HL-60/S4 treated with phorbol 12-myristate 13-acetate at 8.2 ng/mL for 4 days and 3 days (cell line): ENCODE results near the gene RAB10.
"Not testable (repeated sequence)": the region's sequence is repeated elsewhere in the genome, so short reads cannot be mapped to it uniquely, and the experiment has no call there.

Experiments
- in situ Hi-C: fragments of 300-500 bp; cut with MboI; formaldehyde crosslinking; loops from 2 replicates; pipeline ENCODE4 v1.15.0; 2022; ENCODE audit warnings: low sequenced_read_pairs

The RAB10 gene

DNA sequence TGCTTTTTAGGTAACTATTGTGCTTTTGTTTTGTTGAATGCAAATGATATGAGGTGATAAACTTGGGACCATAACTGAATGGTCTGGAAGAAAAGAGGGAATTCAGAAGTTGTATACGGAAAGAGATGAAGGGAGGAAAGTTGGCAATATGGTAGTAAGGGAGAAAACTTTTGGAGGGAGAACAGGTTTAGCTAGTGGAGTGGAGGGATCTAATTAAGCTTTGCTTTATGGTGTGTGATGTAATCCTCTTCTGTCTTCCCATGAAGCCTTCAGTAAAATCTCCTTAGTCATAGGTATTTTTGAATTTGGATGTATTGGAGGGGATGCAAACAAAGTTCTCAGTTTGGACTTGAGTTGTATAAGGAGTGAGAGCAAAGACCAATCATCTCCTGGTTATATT lies 20.2 kb upstream of the RAB10 start:
- in situ Hi-C loops = no loop called here

DNA sequence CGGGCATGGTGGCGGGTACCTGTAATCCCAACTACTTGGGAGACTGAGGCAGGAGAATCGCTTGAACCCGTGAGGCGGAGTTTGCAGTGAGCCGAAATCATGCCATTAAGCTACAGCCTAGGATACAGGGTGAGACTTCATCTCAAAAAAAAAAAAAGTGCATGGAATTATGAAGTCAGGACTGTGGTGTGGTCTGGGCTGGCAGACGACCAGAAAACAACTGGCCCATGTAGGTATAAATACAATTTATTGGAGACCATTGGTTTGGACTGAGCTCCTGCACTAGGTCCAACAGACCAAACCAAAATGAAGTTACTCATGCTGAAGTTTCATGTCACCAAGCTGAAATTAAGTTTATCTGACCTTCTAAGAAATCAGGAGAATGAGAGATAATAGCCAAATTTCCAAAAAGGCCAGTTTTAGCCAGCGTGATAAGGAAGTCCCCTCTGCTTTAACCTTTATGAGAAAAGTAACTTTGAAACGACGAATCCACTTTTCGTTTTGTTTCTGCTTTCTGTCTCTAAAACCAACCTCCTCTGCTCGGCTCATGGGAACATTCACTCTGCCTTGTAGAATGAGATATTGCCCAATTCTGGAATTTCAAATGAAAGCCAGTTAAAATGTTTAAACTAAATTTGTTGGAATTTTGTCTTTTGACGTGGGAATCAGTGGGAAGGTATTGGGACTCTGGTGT lies 17.7 kb upstream of the RAB10 start:
- in situ Hi-C loops = no loop called here

GRCh38 chr2:26016706-26017045 lies 17.2 kb upstream of the RAB10 start:
- in situ Hi-C loops = not testable (repeated sequence)

GRCh38 chr2:26017464-26018183 lies 16.3 kb upstream of the RAB10 start:
- in situ Hi-C loops = no loop called here

DNA sequence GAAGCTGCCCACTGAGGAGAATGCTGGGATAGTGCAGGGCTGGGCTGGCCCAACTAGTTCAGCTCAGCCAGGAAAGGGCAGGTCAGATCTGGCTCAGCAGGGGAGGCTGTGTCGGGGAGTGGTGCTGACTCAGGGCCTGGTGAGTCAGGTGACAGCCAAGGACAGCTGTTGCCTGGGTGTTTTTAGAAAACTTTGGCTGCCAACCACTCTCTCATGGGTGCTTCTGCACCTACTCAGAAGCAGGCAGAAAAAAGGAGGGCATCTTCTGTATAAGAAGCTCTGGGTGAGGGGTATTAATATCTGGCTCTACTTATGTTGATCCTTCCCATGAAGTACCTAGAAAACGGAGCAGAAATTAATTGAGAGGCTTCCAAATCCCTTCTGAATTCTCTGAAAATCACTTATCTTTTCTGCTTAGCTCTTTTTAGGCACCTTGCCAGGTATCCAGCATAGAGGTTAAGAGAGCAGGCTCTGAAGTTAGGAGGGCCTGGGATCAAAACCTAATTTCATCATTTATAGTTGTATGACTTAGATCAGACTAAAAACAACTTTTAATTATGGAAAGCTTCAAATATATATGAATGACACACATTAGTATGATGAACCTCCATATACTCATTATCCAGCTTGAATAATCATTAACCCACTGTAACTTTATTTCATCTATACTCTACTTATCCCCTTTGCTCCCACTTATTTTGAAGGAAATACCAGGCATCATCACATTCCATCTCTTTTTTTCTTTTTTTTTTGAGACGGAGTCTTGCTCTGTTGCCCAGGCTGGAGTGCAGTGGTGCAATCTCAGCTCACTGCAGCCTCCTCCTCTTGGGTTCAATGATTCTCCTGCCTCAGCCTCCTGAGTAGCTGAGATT lies 15.5 kb upstream of the RAB10 start:
- in situ Hi-C loops = no loop called here

DNA sequence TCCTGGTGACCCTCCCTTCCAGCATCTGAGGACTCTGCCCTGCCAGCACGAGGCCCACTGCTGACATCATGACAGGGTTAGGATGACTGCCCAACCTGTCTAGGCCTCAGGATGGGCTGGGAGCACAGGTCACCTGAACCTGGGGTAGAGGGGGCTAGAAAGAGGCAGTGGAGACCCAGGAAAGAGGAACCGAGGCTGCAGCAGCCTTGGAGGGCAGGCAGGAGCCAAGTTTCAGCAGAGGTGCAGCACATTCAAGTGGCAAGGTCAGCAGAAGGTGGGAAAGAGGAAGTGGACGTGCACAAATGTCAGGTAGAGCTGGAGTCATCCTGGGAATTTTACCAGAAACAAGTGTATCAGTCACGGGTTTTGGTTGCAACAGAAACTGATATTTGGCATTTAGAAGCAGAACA lies 13.6 kb upstream of the RAB10 start:
- in situ Hi-C loops = no loop called here

DNA sequence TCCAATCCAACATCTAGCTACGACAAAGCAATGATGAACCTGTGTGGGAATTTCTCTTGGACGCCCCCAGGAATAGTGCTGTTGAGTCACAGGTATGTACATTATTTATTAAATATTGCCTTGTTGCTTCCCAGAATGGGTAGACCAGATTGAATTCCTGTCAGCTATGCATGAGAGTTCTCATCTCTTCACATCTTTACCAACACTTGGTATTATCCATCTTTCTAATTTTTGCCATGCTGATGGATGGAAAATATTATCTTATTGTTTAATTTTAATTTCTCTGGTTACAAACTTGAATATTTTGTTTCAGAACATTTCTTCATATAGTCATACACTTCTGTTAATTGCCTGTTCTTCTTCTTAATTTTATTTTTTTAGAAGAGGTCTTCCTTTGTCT lies 9.6 kb upstream of the RAB10 start:
- in situ Hi-C loops = no loop called here

- in situ Hi-C loops = no loop called here
Observed at GRCh38 chr2:26025509-26025908, 8.4 kb upstream of the RAB10 start.

DNA sequence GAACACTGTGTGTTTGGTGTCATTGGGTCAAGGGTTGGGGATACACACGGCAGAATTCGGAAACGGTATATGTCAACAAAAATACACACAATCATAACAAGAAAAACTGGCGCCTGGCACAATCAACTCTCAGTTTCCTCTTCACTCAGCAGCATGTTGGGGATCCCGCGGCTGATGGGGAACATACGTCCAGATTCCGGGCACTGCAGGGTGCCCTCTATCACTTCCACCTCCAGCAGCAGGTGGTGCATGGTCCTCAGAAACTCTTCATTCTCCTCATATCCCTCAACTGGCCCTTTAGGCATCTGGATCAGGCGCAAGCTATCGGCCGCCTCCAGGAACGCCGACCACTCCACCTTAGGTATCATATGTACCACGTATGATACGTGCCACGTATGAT lies 5.8 kb upstream of the RAB10 start:
- in situ Hi-C loops = not testable (repeated sequence)

DNA sequence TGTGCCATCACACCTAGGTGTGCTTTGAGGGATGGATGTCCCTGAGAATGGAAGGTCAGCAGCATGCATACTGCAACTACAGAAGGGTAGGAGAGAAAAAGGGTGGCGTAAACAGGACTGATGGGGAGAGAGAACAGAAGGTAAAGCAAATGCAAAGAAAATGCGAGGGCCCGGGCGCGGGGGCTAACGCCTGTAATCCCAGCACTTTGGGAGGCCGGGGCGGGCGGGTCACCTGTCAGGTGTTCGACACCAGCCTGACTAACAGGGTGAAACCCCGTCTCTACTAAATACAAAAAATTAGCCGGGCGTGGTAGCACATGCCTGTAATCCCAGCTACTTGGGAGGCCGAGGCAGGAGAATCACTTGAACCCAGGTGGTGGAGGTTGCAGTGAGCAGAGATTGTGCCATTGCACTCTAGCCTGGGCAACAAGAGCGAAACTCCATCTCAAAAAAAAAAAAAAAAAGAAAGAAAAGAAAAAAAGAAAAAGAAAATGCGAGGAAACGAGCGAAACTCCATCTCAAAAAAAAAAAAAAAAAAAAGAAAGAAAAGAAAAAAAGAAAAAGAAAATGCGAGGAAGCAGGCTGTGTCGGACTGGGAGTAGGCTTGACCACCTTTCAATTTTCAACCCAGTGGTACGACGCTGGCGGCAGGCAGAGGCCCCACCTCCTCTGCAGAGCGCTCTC lies 1.2 kb upstream of the RAB10 start:
- in situ Hi-C loops = not testable (repeated sequence)

DNA sequence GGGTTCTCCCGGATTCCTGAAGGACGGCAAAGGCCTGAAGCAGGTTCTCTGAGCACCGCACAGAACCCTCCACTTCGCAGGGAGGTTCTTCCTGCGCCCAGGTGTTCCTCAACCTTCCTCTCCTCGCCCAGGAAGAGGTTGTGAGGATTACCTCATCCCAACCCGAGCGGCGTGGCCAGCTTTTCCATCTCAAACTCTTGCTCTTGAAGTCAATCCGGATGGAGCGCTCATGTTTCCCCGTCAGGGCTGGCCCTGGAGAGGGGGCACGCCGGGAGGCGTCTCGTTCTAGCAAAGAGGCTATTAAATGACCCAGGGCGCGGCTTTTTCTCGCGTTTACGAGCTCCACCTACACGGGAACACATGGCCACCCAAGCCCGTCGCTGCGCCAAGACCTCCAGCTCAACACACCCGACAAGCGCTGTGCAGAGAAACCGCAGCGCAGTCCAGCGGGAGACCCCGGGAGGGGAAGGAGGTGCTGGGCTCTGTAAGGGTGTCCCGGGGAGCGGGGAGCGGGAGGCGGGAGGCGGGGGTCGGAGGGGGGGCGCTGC lies 540 bp upstream of the RAB10 start:
- in situ Hi-C loops = no loop called here

DNA sequence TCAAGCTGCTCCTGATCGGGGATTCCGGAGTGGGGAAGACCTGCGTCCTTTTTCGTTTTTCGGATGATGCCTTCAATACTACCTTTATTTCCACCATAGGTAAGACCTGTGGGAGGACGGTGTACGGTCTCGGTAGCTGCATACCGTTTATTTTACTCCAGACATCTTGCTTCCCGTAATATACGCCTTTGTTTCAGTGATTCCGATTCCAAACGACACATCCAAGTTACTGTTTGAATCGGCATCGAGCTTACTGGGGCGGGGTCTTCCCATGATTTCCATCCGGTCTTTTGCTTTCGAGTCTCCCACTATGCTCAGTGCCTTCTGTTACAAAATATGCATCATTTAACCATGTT lies 731 bp downstream of the RAB10 start:
- in situ Hi-C loops = no loop called here

DNA sequence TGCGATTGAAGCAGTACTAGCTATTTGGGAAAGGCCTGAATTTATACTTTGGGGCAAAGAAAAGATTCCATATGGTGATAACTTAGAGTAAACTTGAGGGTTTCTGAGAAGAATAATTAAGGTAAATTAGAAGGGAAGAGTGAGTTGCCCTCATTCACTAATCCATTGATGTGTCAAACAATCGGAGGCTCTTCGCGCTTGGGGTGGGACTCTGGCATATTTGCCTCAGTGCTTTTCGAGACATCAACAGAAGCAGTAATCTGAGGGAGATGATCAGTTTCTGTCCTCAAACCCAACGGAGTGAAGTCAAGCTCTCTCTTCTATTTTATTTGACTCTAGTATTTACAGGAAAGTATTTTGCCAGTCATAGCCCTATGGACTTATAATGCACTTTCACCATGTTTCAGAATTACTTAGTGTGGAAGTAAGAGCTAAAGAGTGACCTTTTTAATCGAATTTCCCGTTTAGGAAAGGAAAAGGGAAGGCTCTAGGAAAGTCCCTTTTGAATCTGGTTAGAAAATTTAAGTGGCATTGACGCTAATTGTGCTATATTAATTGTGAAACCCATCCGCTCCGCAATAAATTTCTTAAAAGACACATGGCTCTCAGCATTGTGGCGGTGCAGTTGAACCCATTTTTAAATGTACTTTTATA lies 1.3 kb downstream of the RAB10 start:
- in situ Hi-C loops = no loop called here

DNA sequence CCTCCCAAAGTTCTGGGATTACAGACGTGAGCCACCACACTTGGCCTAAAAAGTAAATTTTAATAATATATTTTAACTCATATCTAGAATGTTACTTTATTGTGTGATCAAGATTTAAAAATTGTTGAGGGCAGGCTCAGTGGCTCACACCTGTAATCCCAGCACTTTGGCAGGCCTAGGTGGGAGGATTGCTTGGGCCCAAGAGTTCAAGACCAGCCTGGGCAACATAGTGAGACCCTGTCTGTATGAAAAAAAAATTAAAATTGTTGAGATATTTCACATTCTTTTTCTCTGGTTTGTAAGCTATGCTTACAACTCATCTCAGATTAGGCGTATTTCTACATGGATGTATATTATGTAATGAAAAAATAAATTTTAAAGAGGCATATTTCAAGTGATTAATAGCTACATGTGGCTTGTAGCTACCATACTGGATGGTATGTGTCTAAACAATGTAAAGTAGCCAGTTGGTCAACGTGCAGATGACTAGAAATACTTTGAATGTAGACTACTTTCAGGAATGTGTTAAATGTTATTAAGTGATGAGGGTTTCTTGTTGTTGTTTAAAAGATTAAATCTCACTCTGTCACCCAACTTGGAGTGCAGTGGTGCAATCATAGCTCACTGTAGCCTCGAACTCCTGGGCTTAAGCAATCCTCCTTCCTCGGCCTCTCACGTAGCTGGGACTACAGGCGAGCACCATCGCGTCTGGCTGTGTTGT lies 5.9 kb downstream of the RAB10 start:
- in situ Hi-C loops = no loop called here

DNA sequence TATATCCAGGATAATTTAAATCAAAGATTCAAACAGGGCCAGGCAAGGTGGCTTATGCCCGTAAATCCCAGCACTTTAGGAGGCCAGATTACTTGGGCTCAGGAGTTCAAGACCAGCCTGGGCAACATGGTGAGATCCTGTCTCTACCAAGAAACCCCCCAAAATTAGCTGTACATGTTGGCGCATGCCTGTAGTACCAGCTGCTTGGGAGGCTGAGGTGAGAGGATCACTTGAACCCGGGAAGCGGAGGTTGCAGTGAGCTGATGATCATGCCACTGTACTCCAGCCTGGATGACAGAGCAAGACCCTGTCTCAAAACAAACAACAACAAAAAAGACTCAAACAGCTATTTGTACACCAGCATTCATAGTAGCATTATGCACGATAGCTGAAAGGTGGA lies 9.2 kb downstream of the RAB10 start:
- in situ Hi-C loops = no loop called here

GRCh38 chr2:26043862-26044696 lies 10.2 kb downstream of the RAB10 start:
- in situ Hi-C loops = no loop called here

DNA sequence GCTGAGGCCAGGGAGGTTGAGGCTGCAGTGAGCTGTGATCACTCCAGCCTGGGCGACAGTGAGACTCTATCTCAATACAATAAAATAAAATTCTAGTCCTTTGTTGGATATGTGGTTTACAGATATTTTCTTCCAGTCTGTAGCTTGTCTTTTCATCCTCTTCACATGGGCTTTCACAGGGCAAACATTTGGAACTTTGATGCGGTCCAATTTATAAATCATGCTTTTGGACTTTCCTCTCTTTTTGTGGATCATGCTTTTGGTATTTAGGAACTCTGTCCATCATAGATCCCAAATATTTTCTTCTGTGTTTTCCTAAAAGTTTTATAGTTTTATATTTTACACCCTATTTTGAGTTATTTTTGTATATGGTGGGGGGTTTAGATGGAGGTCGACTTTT lies 14.9 kb downstream of the RAB10 start:
- in situ Hi-C loops = no loop called here

GRCh38 chr2:26049641-26050040 lies 15.8 kb downstream of the RAB10 start:
- in situ Hi-C loops = no loop called here

DNA sequence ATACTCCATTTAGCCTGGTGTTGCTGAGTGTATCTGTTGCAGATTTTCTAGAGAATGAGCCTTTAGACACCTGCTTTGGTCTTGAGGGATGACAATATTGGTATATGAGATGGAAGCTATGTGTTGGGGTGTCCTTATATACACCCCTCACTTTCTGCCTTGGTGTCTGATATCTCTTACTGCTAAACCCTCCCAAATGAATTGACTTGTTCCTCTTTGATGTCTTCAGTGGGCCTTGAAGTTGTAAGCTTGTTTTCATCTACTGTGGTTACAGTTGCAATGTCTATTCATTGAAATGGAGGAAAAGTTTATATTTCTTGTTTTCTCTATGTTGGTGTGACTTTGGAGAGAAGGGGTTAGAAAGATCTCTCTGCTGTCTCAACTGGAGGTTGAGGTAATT lies 18.9 kb downstream of the RAB10 start:
- in situ Hi-C loops = no loop called here
